HepG2 (cell line): Measurements from ENCODE around the gene APBB3. TPM values are rescaled to one million over a fixed set of nuclear protein-coding genes. Genes with fewer than 3 reads are reported as not detected.

Source experiments
- ATAC-seq: fragments of 200-7000 bp; cut with Tn5 transposase; 3 replicates; pipeline ENCODE4 v1.9.1; 2020; ENCODE audit warnings: mild to moderate bottlenecking, moderate library complexity
- BruUV-seq: library from RNA; stranded (reverse); fragments of 400-500 nt; replicated peaks from 2 replicates; lab custom pipeline; 2021; lab: Mats Ljungman, UMichigan
- CTCF ChIA-PET: fragments of 300-600 bp; formaldehyde crosslinking; extraction: SDS; loops from one replicate; lab custom pipeline; 2021; ENCODE audit warnings: low total read pairs, inconsistent platforms, low intra/inter-chr PET ratio; lab: Yijun Ruan, JAX
- POLR2A ChIA-PET: fragments of 350-600 bp; sonication (Branson Sonifier 250); formaldehyde crosslinking; loops from one replicate; lab custom pipeline; 2020; ENCODE audit warnings: antibody characterized with exemption, inconsistent platforms; lab: Yijun Ruan, JAX
- DNase-seq: peaks from one replicate; pipeline ENCODE4 v3.0.0-alpha.2; 2015; ENCODE audit warnings: low spot score
- FAIRE-seq: peaks from 3 replicates; lab custom pipeline; 2011; peaks lifted over from hg19 to GRCh38; lab: Jason Lieb, UNC
- H2AFZ ChIP-seq: one replicate; pipeline ENCODE4 v1.6.1; 2011; ENCODE audit warnings: low read length, inconsistent platforms
- H3K27ac ChIP-seq: fragments of 300-600 bp; 3 replicates; pipeline ENCODE4 v1.8.0; 2011; ENCODE audit warnings: mixed run types, mild to moderate bottlenecking, mixed read lengths, low read length, inconsistent platforms; ENCODE audit not compliant: insufficient read depth; ENCODE audit errors: extremely low read length
- H3K27me3 ChIP-seq, 2 experiments: fragments of 200-600 bp in 1 of 2; 2 replicates in 1 of 2; 3 replicates in 1 of 2; pipeline versions ENCODE4 v1.6.0 to v1.8.0; 2011; ENCODE audit warnings: low read length in 2 of 2, mild to moderate bottlenecking in 2 of 2, moderate library complexity in 2 of 2, inconsistent platforms in 1 of 2; ENCODE audit not compliant: insufficient read depth in 2 of 2, control insufficient read depth in 1 of 2
- H3K36me3 ChIP-seq, 2 experiments: fragments of 200-600 bp in 1 of 2; replicated peaks in 1 of 2; 2 replicates in 1 of 2; 3 replicates in 1 of 2; pipeline versions ENCODE4 v1.5.1 to v1.8.0; 2011; ENCODE audit warnings: low read length in 2 of 2, inconsistent platforms in 1 of 2; ENCODE audit not compliant: insufficient read depth in 2 of 2, control insufficient read depth in 1 of 2
- H3K4me1 ChIP-seq: 2 replicates; pipeline ENCODE4 v1.5.1; 2012; ENCODE audit warnings: low read length, inconsistent platforms; ENCODE audit not compliant: insufficient read depth
- H3K4me2 ChIP-seq: 2 replicates; pipeline ENCODE4 v1.6.0; 2011; ENCODE audit warnings: low read depth, low read length, inconsistent platforms
- H3K4me3 ChIP-seq, 3 experiments: fragments of 200-600 bp in 1 of 3; sonication (generic), shearing (Covaris generic) in 1 of 3; replicated peaks in 1 of 3; 2 replicates each; pipeline ENCODE4 v1.5.1; 2011 to 2016; ENCODE audit warnings: low read length in 3 of 3, inconsistent platforms in 2 of 3, low read depth in 2 of 3, mild to moderate bottlenecking in 2 of 3, control low read depth in 1 of 3, mixed read lengths in 1 of 3; ENCODE audit not compliant: insufficient read depth in 1 of 3
- H3K79me2 ChIP-seq: one replicate; pipeline ENCODE4 v1.6.1; 2011; ENCODE audit warnings: low read length, inconsistent platforms; ENCODE audit not compliant: insufficient read depth
- H3K9ac ChIP-seq: 2 replicates; pipeline ENCODE4 v1.6.0; 2011; ENCODE audit warnings: mild to moderate bottlenecking, low read depth, low read length, inconsistent platforms; ENCODE audit not compliant: insufficient read depth
- H3K9me3 ChIP-seq: 2 replicates; pipeline ENCODE4 v1.5.1; 2012; ENCODE audit warnings: mild to moderate bottlenecking, low read length
- H4K20me1 ChIP-seq: 2 replicates; pipeline ENCODE4 v1.6.0; 2011; ENCODE audit warnings: inconsistent platforms, mild to moderate bottlenecking, low read length, moderate library complexity; ENCODE audit not compliant: insufficient read depth
- ARNTL ChIP-seq: sonication (generic); formaldehyde crosslinking; IDR thresholded peaks from 2 replicates; pipeline ENCODE4 v1.4.0; 2020; ENCODE audit warnings: mild to moderate bottlenecking, missing genetic modification reagents
- DMAP1 ChIP-seq: IDR thresholded peaks from 2 replicates; pipeline ENCODE4 v1.6.1; 2016
- ERF ChIP-seq: IDR thresholded peaks from 2 replicates; pipeline ENCODE4 v1.6.1; 2018; ENCODE audit warnings: missing biosample characterization, missing genetic modification reagents
- HOXA5 ChIP-seq: sonication (generic); formaldehyde crosslinking; IDR thresholded peaks from 2 replicates; pipeline ENCODE4 v1.4.0; 2020; ENCODE audit warnings: missing genetic modification reagents
- MTA3 ChIP-seq: sonication (generic); formaldehyde crosslinking; IDR thresholded peaks from 2 replicates; pipeline ENCODE4 v1.4.0; 2020; ENCODE audit warnings: missing genetic modification reagents
- PHF5A ChIP-seq: IDR thresholded peaks from one replicate; pipeline ENCODE4 v1.6.1; 2018; ENCODE audit warnings: low read depth, missing genetic modification reagents; ENCODE audit not compliant: unreplicated experiment
- RBFOX2 ChIP-seq: fragments of 200-400 bp; formaldehyde crosslinking; IDR thresholded peaks from 2 replicates; pipeline ENCODE4 v1.6.1; 2017; ENCODE audit warnings: low read depth, mild to moderate bottlenecking, low read length
- SATB2 ChIP-seq: sonication (generic); formaldehyde crosslinking; IDR thresholded peaks from 2 replicates; pipeline ENCODE4 v1.5.0; 2020; ENCODE audit warnings: missing genetic modification reagents
- TAF1 ChIP-seq: sonication (generic); formaldehyde crosslinking; IDR thresholded peaks from 2 replicates; pipeline ENCODE4 v1.4.0; 2020; ENCODE audit warnings: missing genetic modification reagents
- ZNF101 ChIP-seq: sonication (generic); formaldehyde crosslinking; IDR thresholded peaks from 2 replicates; pipeline ENCODE4 v1.4.0; 2020; ENCODE audit warnings: mild to moderate bottlenecking, low read depth, missing genetic modification reagents, borderline replicate concordance
- ZNF33B ChIP-seq: sonication (generic); formaldehyde crosslinking; IDR thresholded peaks from 2 replicates; pipeline ENCODE4 v1.5.1; 2020; ENCODE audit warnings: mild to moderate bottlenecking, missing genetic modification reagents
- ZNF34 ChIP-seq: sonication (generic); formaldehyde crosslinking; IDR thresholded peaks from 2 replicates; pipeline ENCODE4 v1.4.0; 2020; ENCODE audit warnings: mild to moderate bottlenecking, missing genetic modification reagents, borderline replicate concordance
- ZNF547 ChIP-seq: sonication (generic); formaldehyde crosslinking; IDR thresholded peaks from 2 replicates; pipeline ENCODE4 v1.5.1; 2020; ENCODE audit warnings: mild to moderate bottlenecking, missing genetic modification reagents
- WGBS: methylation state at CpG from one replicate; pipeline ENCODE4 v1.1.6; 2017; ENCODE audit warnings: low lambda C conversion rate; 5-methylcytosine and 5-hydroxymethylcytosine counted together
- in situ Hi-C: cut with HindIII; loops from 2 replicates; pipeline ENCODE4 v1.10.0; 2017; ENCODE audit warnings: low pct_unique_long_range_greater_than_20kb; ENCODE audit not compliant: extremely low pct_ligation_motif_present
- intact Hi-C: fragments of 100-400 bp; cut with micrococcal nuclease; formaldehyde crosslinking; loops from one replicate; pipeline ENCODE4 v1.10.0; 2022; ENCODE audit not compliant: unreplicated experiment
- polyA plus RNA-seq, 8 experiments: library from polyadenylated mRNA; depleted of rRNA in 3 of 8; stranded (reverse) in 7 of 8; unstranded in 1 of 8; fragments of >200 nt; fragmentation: Illumina TruSeq in 4 of 8; extraction: Trizol in 4 of 8; gene quantifications; 2 replicates each; pipeline versions ENCODE4 v1.2.1 to v1.2.3, GENCODE V29; 2011 to 2016; ENCODE audit warnings: low read depth in 4 of 8, missing spikeins in 1 of 8, mixed read lengths in 1 of 8; ENCODE audit not compliant: insufficient read depth in 1 of 8
- total RNA-seq, 5 experiments: library from RNA; depleted of rRNA; stranded (reverse); fragments of >200 nt; fragmentation: Illumina TruSeq; extraction: Trizol; gene quantifications; 2 replicates each; pipeline ENCODE4 v1.2.3, GENCODE V29; 2016; ENCODE audit warnings: low read depth in 1 of 5
- TF ChIP-seq, protein P1 (sequence below): sonication (generic); formaldehyde crosslinking; IDR thresholded peaks from 2 replicates; pipeline ENCODE4 v1.4.0; 2020; ENCODE audit warnings: missing genetic modification reagents

APBB3 gene
- total and polyA plus RNA-seq, 2 of the 13 experiments (the other 11 are each of a cell fraction or from before 2014, with no cell fraction given): 0.38 to 0.78 TPM

DNA sequence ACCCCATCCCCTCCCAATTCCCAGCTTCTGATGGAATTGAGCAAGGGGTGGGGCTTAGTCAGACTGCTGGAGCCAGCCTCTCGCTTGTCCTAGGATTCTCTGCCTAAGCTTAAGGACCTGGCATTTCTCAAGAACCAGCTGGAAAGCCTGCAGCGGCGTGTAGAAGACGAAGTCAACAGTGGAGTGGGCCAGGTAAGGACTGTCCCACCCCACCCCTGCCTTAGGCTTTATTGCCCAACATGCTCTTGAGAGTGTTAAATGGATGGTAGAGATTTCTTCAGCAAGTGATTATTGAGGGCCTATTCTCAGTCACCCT, 1.3 kb upstream of the APBB3 start:
- TF ChIP-seq TAF1 (CRISPR knock-in tag) (no peak), HOXA5 (CRISPR knock-in tag) (no peak), DMAP1 (CRISPR knock-in tag) (no peak), ZNF33B (no peak), ARNTL (no peak), ZNF34 (no peak), ZNF101 (no peak), RBFOX2 (no peak), MTA3 (no peak), ERF (CRISPR knock-in tag) (no peak), SATB2 (CRISPR knock-in tag) (no peak), PHF5A (CRISPR knock-in tag) (no peak), ZNF547 (no peak)
- TF ChIP-seq, protein P1, sequence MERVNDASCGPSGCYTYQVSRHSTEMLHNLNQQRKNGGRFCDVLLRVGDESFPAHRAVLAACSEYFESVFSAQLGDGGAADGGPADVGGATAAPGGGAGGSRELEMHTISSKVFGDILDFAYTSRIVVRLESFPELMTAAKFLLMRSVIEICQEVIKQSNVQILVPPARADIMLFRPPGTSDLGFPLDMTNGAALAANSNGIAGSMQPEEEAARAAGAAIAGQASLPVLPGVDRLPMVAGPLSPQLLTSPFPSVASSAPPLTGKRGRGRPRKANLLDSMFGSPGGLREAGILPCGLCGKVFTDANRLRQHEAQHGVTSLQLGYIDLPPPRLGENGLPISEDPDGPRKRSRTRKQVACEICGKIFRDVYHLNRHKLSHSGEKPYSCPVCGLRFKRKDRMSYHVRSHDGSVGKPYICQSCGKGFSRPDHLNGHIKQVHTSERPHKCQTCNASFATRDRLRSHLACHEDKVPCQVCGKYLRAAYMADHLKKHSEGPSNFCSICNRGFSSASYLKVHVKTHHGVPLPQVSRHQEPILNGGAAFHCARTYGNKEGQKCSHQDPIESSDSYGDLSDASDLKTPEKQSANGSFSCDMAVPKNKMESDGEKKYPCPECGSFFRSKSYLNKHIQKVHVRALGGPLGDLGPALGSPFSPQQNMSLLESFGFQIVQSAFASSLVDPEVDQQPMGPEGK (CRISPR knock-in tag): no peak
- Histone ChIP-seq H4K20me1 (no peaks in the 10 kb centered on the region), H3K4me1 (peaks cover 24% of the 10 kb centered on the region), H3K4me3 (no peak overlapping the region), H3K9ac (no peak overlapping the region), H3K4me2 (no peak overlapping the region), H3K79me2 (no peaks in the 10 kb centered on the region), H3K36me3 (no peaks in the 10 kb centered on the region), H3K9me3 (no peaks in the 10 kb centered on the region), H2AFZ (no peak overlapping the region), H3K27ac (no peak overlapping the region), H3K27me3 (peaks cover 0 to 5% of the 10 kb centered on the region in 2 experiments; a peak in 1 of 5 replicates)
- ATAC-seq (no peak), DNase-seq (no peak), FAIRE-seq (no peak)
- CTCF ChIA-PET: no interaction called here
- 91% methylated on average over 4 of the region's 4 CpGs for WGBS
- BruUV-seq: no TSS peak
- POLR2A ChIA-PET: interaction anchor here (2.5 kb wide), 1 partner anchor 8 kb away, joined by 7 read pairs; the partner anchor contains the start of gene SRA1
- intact Hi-C loops (no loop called here), in situ Hi-C loops (loop anchor here (10.0 kb wide), 1 partner anchor 159 kb away; no protein-coding TSS in a partner anchor)
